HG02588 (cell line): ENCODE measurements around the gene MMUT.
"Not testable (repeated sequence)": the region's sequence is repeated elsewhere in the genome, so short reads cannot be mapped to it uniquely, and the experiment has no call there.

Experiments
- ATAC-seq: cut with Tn5 transposase; IDR thresholded peaks from one replicate; pipeline ENCODE4 v1.9.1; 2021; ENCODE audit warnings: mild to moderate bottlenecking, moderate library complexity; ENCODE audit not compliant: unreplicated experiment

MMUT gene

GRCh38 chr6:49430187-49430586 lies 32.9 kb downstream of the MMUT start:
- ATAC-seq = no peak

- no peak for ATAC-seq
Measured at GRCh38 chr6:49423817-49424216, 39.2 kb downstream of the MMUT start.

GRCh38 chr6:49416195-49416594 lies 46.9 kb downstream of the MMUT start:
- no peak for ATAC-seq

- no peak for ATAC-seq
Measured at GRCh38 chr6:49415358-49415757, 47.7 kb downstream of the MMUT start.

GRCh38 chr6:49410564-49410963 lies 52.5 kb downstream of the MMUT start:
- no peak for ATAC-seq

- peak; percentile 87 for ATAC-seq
Measured at GRCh38 chr6:49409951-49410542, 53.0 kb downstream of the MMUT start.

- no peak for ATAC-seq
Measured at GRCh38 chr6:49406250-49406970, 56.6 kb downstream of the MMUT start.

- no peak for ATAC-seq
Measured at GRCh38 chr6:49401063-49401462, 62.0 kb downstream of the MMUT start.

- ATAC-seq = not testable (repeated sequence)
Measured at GRCh38 chr6:49386667-49387508, 76.2 kb downstream of the MMUT start.

- ATAC-seq = no peak
Measured at GRCh38 chr6:49384904-49385303, 78.1 kb downstream of the MMUT start.
